SKM-1 (cell line): ENCODE results near the gene APBB2.
A peak's percentile ranks its signal among the peaks of the same experiment; 100 is the strongest.
"Not testable (repeated sequence)": the region's sequence is repeated elsewhere in the genome, so short reads cannot be mapped to it uniquely, and the experiment has no call there.

Source experiments
- DNase-seq: peaks from one replicate; lab custom pipeline; 2025; ENCODE audit not compliant: unreplicated experiment; lab: John Stamatoyannopoulos, UW

The APBB2 gene

DNA sequence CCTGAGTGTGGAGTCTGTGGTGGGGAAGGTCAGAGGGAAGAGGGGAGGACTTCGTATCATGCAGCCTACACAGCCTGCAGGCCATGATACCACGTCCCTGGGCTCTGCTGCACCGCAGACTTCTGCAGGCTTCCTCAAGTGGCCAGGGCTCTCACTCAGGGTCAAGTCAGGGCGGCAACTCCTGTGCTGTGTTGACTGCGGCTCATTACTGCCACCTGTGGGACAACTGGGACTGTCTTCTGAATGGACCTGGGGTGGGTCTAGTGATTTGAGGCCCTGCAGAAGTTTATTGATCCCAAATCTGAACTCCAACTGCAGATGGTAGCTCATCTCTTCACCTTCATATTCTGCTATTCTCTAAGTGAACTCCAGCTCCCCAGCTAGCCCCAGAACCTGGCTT lies 297.5 kb downstream of the APBB2 start:
- no peak for DNase-seq

DNA sequence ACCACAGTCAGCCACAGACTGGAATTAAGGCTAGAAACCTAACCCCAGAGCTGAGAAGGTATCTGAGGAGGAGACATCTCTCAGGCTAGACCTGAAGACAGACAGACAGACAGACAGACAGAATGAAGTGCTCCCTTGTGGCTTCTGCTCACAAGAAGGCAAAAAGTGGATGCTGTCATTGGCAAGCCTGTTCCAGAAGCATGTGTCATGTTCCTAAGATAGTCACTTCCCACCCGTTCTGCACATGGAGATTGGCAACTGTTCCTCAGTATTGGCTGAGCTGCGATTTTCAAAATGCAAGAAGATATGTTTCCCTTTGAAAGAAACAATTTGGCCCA lies 298.2 kb downstream of the APBB2 start:
- DNase-seq: no peak

DNA sequence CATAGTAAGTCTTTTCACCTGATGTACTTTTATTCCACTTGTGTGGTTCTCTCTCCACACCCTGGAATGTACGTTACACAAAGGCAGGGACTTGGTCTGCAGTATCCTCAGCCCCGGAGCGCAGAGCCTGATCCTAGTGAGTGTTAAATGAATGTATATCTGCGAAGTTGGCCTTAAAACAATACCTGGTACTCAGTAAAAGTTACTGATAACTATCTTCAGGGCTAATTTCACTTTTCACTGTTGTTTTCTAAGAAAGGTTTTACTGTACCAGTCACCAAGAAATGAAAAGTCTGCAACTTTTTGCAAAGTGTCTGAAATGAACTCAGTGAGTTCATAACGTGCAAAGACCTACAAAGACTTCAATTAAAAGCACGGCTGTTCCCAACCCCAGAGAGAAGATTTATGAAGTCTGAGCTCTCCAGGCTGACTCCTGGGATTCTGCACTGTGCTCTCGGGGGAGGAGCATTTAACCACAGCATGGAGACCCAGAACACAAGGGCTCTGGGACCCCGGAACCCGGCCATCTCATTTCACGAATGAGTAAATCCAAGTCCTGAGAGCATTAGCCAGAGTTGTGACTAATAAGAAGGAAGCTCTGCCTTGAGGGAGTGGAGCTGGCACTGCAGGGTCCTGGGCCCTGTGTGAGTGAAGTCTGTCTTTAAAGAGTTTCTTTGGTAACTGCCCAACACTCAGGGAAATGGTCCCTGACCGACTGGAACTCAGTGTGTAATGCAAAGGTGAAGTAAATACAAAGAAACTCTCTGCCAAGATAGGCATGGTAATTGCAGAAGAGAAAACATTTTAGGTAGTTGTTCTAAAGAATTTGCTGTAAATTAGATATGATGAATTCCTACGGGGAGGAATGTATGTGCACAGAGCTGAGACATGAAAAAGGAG lies 298.8 kb downstream of the APBB2 start:
- DNase-seq: no peak

DNA sequence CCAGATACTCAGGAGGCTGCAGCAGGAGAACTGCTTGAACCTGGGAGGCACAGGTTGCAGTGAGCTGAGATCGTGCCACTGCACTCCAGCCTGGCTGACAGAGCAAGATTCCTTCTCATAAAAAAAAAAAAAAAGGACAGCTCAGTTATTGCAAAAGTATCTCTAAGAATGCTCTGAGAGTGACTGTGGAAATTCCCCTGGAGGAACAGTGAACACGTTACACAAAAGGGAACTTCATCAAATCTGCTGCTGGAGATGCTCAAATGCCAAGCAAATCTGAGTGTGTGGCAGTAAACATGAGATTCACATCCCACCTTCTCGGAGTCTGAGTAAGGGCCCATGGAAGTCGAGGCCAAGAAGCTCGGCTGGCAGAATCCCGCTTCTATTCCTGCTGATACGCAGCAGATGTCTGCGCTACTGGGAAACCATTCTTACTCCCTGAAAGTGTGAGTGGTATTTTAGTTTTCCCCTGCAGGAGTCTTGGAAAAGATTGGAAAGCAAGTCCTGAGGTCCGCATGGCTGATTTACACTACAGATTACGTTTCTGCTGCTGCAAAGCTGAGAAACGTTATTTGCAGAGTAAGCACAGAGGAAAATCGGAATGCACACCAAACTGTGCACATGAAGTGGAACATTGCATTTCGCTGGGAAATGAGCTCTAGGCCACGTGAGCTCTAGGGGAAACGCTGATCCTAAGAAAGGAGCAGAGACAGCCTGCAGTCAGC lies 301.7 kb downstream of the APBB2 start:
- DNase-seq: no peak

DNA sequence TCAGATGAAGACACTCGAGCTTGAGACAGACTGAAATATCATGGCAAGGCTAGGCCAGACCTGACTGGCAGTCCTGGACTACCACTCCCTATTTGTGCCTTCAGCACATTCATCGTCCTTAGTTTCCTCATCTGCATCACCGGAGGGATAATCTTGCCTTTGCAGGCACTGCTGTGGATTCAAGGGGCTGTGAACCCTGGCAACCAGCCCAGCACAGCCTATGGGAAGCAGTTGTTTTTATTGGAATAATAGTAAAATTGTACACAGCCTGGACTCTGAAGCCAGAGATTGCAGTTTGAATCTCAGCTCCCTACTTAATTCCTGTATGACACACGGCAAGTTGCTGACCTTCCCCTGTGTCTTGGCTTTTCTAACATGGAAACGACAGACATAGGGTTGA lies 303.6 kb downstream of the APBB2 start:
- no peak for DNase-seq

DNA sequence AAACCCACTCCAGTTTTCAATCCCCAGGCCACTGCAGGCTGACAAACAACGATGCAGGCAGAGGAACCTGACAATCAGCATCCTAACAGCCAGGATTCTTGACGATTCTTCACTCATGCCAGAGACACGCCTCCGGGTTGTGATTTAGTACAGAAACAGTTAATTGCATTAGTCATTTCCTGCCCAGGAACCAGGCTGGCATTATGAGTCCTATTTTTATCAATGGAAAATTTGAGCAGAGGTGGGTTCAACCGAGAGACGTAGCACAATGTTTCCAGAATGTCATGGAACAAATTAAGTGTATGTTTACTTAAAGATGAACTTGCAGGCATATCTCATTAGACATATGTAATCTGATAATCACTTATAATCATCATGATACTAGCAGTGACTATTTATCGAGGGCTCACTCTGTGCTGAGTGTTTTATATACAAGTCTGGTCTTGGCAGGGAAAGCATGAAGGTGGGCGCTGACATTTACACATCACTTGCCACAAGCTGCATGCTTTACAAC lies 304.9 kb downstream of the APBB2 start:
- no peak for DNase-seq

DNA sequence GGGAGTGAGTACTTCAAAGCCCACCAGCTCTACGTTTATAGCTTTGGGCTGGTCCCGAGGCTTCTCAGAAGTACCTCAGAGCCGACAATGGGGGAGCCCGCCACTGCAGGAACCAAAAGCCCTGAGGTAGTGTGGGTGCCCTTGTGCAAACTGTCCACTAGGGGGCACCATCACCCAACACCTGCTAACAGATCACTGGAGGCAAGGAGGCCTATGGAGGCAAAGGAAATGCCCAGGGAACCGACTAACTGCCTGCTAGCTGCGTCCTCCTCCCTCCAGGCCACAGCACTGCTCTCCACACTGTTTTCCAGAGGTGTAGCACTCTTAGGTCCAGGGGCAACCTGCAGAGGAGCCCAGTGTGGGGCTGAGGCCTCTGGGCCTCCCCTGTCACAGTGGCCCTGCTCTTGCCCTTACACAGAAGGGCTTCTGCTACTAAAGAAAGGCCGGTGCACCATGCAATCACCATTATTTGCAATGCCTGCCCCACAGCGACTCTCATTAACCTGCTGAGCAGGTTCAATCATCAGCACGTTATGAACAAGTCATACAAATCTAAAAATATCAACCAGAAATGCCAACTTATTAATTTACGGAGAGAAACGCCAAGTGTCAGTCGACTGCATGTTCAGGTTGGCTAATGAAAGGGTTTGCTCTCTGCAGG lies 305.5 kb downstream of the APBB2 start:
- peak; percentile 78 for DNase-seq

DNA sequence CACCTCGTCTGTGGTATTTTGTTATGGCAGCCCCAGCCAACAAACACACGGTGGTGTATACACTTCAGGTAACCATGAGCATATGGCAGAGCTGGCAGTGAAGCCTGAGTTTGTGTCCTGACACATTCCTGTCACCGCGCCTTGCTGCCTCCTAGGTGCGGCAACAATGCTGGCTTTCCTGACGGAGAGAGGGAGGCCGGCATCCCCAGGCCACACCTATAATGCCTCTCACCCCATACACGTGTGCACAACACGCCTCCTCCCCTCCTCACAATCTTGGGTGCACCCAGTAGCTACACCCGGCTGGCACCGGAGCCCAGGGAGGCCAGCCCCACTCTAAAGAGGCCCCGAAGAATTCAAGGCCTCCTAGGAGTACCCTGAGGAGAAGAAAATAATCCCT lies 306.0 kb downstream of the APBB2 start:
- no peak for DNase-seq

DNA sequence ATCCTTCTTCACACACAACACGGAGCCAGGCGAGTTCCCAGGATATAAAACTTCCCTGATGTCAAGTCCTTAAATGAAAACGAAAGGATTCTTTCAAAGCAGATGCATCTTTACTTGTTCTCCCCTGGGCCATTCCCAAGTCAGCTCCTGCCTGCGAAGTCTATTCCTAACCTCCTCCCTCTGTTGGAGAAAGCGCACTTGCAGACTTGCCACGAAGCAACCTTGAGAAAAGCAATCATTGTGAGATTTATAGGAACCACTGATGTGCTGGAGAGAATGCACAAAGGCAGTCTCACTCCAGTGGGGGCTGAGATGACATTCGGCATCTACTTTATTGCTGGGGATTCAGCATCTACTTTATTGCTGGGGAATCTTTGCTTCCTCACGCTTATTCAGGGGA lies 308.9 kb downstream of the APBB2 start:
- DNase-seq: no peak

DNA sequence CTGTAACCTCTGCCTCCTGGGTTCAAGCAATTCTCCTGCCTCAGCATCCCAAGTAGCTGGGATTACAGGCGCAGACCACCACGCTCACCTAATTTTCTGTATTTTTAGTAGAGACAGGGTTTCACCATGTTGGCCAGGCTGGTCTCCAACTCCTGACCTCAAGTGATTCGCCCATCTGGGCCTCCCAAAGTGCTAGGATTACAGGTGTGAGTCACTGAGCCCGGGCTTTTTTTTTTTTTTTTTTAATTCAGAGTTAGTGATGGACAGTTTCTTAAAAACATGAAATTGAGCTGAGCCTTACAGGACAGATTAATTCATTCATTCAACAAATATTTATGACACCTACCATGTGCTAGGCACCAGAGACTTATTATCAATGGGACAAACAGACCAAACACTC lies 313.8 kb downstream of the APBB2 start:
- not testable (repeated sequence) for DNase-seq

DNA sequence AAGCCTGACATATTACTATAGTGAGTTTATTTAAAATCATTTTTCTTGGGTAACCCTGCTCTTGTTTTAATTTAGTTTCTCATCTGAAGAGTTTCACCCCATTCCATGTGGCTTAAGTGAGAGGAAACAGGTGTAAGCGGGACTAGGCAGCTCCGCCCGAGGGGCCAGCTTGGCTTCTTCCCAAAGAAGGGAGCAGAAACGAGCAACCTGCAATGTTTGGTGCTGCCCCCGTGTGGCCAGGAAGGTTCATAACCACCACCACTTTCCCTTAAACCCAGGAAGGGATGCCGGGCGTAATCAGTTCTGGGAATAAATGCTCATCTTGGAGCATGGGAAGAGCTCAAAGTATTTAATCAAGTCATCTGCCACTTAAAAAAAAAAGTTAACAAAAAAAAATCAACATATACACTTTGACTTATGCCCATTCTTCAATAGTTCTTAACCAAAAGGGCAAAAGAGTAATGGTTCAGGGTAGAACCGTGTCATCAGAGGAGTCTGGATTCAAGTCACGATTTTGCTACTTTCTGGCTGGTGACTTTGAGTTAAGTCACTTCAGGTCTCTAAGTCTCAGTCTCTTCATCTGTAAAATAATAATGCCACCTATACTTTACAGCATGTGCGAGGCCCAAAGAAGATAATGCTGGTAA lies 316.7 kb downstream of the APBB2 start:
- no peak for DNase-seq

DNA sequence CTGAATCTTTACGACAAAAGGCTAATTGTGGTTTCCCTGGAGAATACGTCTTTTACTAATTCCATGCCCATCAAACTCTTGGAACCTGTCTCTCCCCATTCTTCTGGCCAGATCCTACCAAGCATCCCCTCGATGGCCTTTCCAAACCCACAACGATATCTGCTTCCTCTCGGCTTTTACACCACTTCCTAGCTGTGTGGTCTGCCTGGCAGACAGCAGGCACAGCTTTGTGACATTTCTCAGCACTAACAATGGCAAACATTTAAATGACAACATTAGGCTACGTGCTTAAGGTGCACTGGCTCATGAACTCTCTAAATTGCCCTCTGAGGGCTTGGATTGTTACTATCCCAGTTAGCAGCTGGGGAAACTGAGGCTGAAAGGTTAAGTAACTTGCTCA lies 323.6 kb downstream of the APBB2 start:
- no peak for DNase-seq

DNA sequence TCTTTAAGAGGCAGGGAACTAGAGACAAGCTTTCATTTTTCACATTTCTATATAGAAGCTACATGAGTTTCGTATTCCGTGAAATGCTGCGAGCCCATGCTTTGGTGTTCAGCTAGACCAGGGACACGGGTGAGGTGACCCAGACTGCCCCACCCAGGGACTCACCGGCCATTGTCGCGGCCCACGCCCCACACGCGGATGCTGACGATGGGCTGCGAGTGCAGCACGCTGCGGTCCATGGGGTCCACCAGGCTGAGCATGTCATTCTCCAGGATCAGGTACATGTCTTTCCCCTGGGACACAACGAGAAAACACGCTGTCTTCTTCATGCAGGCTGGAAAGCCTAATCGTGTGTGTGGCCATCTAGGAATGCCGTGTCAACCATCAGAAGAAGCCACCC lies 324.1 kb downstream of the APBB2 start:
- no peak for DNase-seq

DNA sequence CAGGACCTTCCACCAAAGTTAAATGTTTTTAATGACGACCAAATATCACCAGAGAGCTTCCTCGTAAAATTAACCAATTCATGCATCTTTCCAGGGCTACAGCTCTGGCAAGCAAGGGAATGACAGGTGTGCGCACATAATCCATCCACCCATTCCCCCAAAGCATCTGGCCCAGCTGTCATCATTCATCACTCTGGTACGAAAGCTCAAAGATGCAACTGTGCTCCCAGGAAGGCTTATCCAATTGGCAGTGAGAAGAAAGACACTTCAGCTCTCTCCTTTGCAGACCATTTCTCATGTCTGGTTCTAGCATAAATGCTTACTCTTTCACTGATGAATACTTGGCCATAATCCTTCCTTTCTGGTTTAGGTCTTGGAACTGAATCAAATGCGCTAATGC lies 325.4 kb downstream of the APBB2 start:
- no peak for DNase-seq

DNA sequence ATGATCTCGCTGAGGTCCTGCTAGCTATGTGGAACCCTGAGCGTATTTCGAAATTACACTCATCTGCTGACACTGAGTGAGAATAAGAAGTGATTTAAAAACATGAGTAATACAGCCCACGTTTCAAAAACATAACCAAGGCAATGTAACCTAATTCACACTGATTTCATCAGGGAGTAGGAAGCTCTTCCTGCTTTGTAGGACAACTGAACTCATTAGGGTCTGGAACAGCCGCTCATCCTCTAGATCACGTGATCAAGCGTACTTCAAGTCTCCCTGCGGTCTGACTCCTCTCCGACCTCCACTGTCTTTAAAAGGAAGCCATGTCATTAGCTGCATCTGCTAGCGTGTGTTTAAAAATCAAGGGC lies 326.6 kb downstream of the APBB2 start:
- DNase-seq: no peak

DNA sequence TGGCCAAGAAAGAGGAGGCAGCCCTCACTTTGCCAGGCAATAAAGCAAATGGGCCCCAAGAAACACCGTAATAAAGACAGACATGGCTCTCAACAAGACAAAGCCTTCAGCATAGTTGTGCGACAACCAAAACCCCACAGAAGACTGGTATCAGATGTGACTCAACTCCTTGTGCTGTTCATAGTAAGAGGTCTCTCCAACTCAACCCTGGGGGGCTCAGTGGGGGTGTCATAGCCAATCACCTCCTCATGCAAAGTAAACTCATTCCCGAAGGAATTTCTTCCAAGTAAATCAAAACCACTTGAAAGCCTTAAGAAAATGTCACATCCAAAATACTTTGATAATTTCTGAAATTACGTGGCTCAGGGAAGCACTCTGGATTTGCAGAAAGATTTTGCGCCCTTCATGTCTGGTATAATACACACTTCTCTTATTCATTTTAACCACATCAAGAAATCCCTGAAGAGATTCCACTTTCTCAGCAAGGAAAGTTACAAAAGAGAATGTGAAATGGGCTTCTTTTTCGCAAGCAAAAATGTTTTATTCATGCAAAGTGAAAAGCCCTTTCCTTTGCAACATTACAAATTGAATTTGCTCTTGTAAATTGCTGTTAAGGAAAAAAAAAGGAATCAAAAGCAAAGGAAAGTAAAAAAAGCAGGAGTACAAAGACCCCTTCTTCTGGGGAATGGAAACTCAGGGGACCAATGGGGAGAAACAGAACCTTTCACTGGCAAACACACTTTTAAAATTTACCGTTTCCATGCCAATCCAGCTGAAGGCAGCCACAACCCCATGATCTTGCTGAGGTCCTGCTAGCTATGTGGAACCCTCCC lies 327.2 kb downstream of the APBB2 start:
- no peak for DNase-seq

DNA sequence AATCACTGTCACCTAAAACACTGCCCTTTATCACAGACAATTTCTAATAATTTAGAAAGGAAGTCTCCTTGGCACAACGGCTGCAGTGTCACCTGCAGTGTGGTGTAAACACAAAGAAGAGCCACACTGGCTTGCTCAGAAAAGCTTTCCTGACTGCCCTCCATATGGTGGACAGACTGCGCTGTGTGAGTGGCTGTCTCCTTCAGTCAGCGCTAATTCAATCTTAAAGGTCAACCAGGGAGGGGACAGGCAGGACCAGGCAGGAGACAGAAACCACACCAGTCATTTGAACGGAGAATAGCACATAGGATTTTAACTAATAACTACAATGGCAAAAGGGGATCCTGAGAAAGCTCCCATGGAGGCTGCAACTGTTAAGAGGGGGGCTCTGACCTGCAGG lies 332.5 kb downstream of the APBB2 start:
- DNase-seq: no peak

DNA sequence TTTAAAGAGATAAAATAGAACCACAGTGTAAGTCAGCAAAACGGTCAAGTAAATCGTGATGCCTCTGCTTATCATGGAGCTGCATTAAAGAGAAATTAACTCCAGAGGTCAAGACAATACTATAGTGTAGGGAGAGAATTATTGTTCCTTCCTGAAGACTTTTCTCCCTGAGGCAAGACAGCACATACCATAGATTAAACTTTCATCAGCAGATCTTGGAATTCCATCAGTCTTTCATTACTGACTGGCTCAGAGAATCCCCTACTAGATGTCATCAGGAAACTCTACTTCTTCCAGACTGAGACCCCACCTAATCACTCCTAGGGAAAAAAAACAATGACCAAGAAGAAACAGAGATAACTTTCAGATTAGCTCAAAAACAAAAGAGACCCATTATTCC lies 333.2 kb downstream of the APBB2 start:
- DNase-seq: no peak

DNA sequence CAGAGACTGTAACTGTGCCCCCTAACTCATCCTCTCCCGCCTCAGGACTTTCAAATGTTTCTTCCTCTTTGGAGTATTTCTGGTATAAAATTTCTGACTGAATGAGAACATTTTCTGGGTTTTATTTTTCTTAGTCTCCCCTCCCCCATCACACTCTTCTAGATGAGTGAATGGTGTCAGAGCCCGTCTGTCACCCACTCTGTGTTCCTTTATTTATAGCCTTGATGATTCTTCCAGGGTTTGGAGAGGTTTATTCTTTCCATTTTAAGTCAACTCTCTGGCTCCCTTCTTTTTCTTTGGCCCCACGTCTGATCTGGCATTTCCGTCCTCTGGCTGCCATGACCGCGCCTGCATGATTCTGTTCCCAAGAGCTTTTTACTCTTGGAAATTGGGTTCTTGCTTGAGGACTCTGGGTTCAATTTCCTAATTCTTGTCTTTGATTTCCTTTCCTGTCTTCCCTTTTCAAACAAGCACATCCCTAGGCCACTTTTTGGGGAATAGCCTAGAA lies 335.7 kb downstream of the APBB2 start:
- no peak for DNase-seq

DNA sequence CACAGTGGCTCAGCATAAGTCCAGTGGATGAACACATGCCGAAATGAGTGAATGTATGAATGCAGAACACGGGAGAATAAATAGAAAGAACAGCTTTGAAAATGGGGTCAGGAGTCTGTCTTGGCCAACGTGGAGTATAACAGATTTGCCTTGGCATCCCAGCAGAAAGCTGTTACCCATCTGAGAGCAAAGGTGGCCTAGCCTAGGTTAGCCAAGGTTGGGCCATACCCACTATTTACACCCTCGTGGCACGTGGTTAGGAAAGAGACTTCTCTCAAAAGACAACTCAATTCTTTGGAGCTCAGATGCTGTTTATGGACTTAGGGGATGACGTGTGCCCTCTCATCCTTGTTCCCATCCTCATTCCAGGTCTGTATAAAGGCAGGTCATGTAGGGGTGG lies 337.3 kb downstream of the APBB2 start:
- DNase-seq: no peak
